SHP77 treated with DMSO at 0.1 percent for 48 hours (cell line): ENCODE results near the gene RNPS1.
A peak's percentile ranks its signal among the peaks of the same experiment; 100 is the strongest.

ENCODE experiments used
- DNase-seq: peaks from one replicate; lab custom pipeline; 2025; lab: John Stamatoyannopoulos, UW

The RNPS1 gene

GRCh38 chr16:2267913-2268666, at the start of gene RNPS1:
RNPS1 (minus strand) TSS chr16:2268126; CDS start chr16:2264643, 3,483 bp downstream.
- DNase-seq: peak; percentile 73

GRCh38 chr16:2317231-2318020, 49.5 kb upstream of the RNPS1 start:
- DNase-seq: no peak

GRCh38 chr16:2308089-2308962, 40.4 kb upstream of the RNPS1 start:
- no peak for DNase-seq

GRCh38 chr16:2299915-2300192, 31.9 kb upstream of the RNPS1 start:
- no peak for DNase-seq

GRCh38 chr16:2299121-2299914, 31.4 kb upstream of the RNPS1 start:
- DNase-seq: no peak

- DNase-seq: no peak
Observed at GRCh38 chr16:2298621-2299020, 30.7 kb upstream of the RNPS1 start.

GRCh38 chr16:2297506-2297860, 29.6 kb upstream of the RNPS1 start:
- no peak for DNase-seq

- DNase-seq: no peak
Observed at GRCh38 chr16:2296661-2297505, 29.0 kb upstream of the RNPS1 start.

- no peak for DNase-seq
Observed at GRCh38 chr16:2295056-2295798, 27.3 kb upstream of the RNPS1 start.

GRCh38 chr16:2292221-2292620, 24.3 kb upstream of the RNPS1 start:
- no peak for DNase-seq

- no peak for DNase-seq
Observed at GRCh38 chr16:2289282-2289681, 21.4 kb upstream of the RNPS1 start.

- no peak for DNase-seq
Observed at GRCh38 chr16:2288726-2289125, 20.8 kb upstream of the RNPS1 start.

- DNase-seq: no peak
Observed at GRCh38 chr16:2287916-2288547, 20.1 kb upstream of the RNPS1 start.

GRCh38 chr16:2286550-2286949, 18.6 kb upstream of the RNPS1 start:
- DNase-seq: no peak

- DNase-seq: no peak
Observed at GRCh38 chr16:2285731-2286191, 17.8 kb upstream of the RNPS1 start.

- DNase-seq: no peak
Observed at GRCh38 chr16:2284797-2285576, 17.1 kb upstream of the RNPS1 start.

GRCh38 chr16:2284001-2284770, 16.3 kb upstream of the RNPS1 start:
- no peak for DNase-seq
